Measurements from ENCODE around the gene ZBTB20. TPM values are rescaled to one million over a fixed set of nuclear protein-coding genes. Genes with fewer than 3 reads are reported as not detected.

The ZBTB20 gene
- polyA plus RNA-seq, 4 donors: 0.27 to 2.2 (median 1.3) TPM

- WGBS, 3 donors: 65 to 80% (median 66%) methylated on average over 2 of the region's 2 CpGs
- H3K4me1 ChIP-seq (ENCODE audit: control insufficient read depth in 3 of 3, insufficient read depth in 2 of 3, low read depth in 1 of 3, low read length in 2 of 3): peaks cover 0 to 8% (median 0%) of the 10 kb centered on the region in 3 donors
- no peak overlapping the region for H3K27ac ChIP-seq (ENCODE audit: low read depth in 1 of 3, low read length in 2 of 3)
- DNase-seq (no peak), FAIRE-seq (peak; percentile 36)
- no peak overlapping the region for H3K4me3 ChIP-seq (ENCODE audit: low read depth in 1 of 3, low read length in 3 of 3)
- peaks cover 0 to 2% (median 0%) of the 10 kb centered on the region in 3 donors for H3K36me3 ChIP-seq (ENCODE audit: control insufficient read depth in 3 of 3, insufficient read depth in 2 of 3, low read depth in 1 of 3, low read length in 3 of 3)
- H3K9me3 ChIP-seq (ENCODE audit: control insufficient read depth in 2 of 2, insufficient read depth in 1 of 2, low read depth in 1 of 2, low read length in 1 of 2): no peaks in the 10 kb centered on the region
- H3K27me3 ChIP-seq (ENCODE audit: control insufficient read depth in 3 of 3, insufficient read depth in 3 of 3, low read length in 3 of 3): no peaks in the 10 kb centered on the region
Observed at GRCh38 chr3:114794894-114795630, 352.0 kb downstream of the ZBTB20 start.

DNA sequence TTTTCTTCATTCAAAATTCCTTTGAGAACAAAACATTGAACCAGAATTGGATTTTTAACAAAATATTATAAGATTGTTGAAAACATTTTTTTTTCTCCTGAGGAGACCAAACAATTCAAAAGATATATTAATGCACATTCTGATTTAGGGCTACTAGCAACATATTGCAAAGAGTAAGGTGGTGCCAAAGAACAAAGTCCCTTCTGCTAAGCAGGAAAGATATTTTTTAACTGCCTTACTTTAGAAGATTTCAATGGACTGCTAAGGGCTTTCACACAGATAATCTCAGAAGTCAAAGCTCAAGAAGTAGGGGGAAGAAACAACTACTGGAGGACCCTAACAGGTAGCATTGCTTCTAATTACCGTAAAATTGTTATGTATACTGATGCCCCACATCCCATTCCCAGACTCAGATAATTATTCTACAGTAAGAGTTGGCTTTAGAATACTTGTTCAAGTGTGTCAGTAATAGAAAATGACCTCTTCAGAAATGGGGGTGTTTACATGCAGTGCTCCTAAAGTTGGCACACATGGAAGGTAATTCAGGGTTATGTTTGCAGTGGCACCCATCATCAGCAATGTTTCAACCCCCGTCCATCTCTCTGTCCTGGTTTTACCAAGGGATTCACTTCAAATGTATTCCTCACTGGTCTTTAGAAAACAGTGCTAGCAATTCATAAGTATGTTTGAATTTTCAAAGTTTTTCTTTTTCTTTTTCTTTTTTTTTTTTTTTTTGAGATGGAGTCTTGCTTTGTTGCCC, 354.7 kb downstream of the ZBTB20 start:
- H3K4me1 ChIP-seq (ENCODE audit: control insufficient read depth in 3 of 3, insufficient read depth in 2 of 3, low read depth in 1 of 3, low read length in 2 of 3): peaks cover 0 to 8% (median 0%) of the 10 kb centered on the region in 3 donors
- DNase-seq (peak; percentile 43 to 65), FAIRE-seq (no peak)
- H3K9me3 ChIP-seq (ENCODE audit: control insufficient read depth in 2 of 2, insufficient read depth in 1 of 2, low read depth in 1 of 2, low read length in 1 of 2): no peaks in the 10 kb centered on the region
- peak overlapping the region in 1 of 3 donors; percentile 37 for H3K27ac ChIP-seq (ENCODE audit: low read depth in 1 of 3, low read length in 2 of 3)
- WGBS, 3 donors: 27 to 75% (median 47%) methylated on average over 2 of the region's 2 CpGs
- H3K36me3 ChIP-seq (ENCODE audit: control insufficient read depth in 3 of 3, insufficient read depth in 2 of 3, low read depth in 1 of 3, low read length in 3 of 3): no peaks in the 10 kb centered on the region
- no peak overlapping the region for H3K4me3 ChIP-seq (ENCODE audit: low read depth in 1 of 3, low read length in 3 of 3)
- no peaks in the 10 kb centered on the region for H3K27me3 ChIP-seq (ENCODE audit: control insufficient read depth in 3 of 3, insufficient read depth in 3 of 3, low read length in 3 of 3)

GRCh38 chr3:114790752-114791151, 356.3 kb downstream of the ZBTB20 start:
- no peak for FAIRE-seq
- Histone ChIP-seq H3K27ac (ENCODE audit: low read depth in 1 of 3, low read length in 2 of 3) (no peak overlapping the region), H3K27me3 (ENCODE audit: control insufficient read depth in 3 of 3, insufficient read depth in 3 of 3, low read length in 3 of 3) (no peaks in the 10 kb centered on the region), H3K4me3 (ENCODE audit: low read depth in 1 of 3, low read length in 3 of 3) (no peak overlapping the region), H3K4me1 (ENCODE audit: control insufficient read depth in 3 of 3, insufficient read depth in 2 of 3, low read depth in 1 of 3, low read length in 2 of 3) (peaks cover 0 to 8% (median 0%) of the 10 kb centered on the region in 3 donors), H3K9me3 (ENCODE audit: control insufficient read depth in 2 of 2, insufficient read depth in 1 of 2, low read depth in 1 of 2, low read length in 1 of 2) (no peaks in the 10 kb centered on the region), H3K36me3 (ENCODE audit: control insufficient read depth in 3 of 3, insufficient read depth in 2 of 3, low read depth in 1 of 3, low read length in 3 of 3) (no peaks in the 10 kb centered on the region)
- DNase-seq: no peak

DNA sequence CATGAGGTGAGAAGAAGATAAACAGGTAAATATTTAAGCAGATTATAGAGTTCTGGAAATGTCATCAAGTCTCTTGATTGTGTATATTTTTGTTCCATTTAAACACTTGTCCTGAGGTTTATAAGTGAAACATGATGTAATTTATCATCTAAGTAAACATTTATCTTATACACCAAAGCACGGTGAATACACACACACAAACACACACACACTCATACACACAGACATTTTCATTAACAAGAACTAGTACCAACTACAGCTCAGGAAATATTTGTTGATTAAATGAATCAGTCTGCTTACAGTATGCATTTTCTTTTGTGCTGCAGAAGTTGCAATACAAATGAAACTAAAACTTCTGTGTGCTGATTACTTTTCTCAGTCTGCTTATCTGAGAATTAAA, 357.3 kb downstream of the ZBTB20 start:
- no peak overlapping the region for H3K4me3 ChIP-seq (ENCODE audit: low read depth in 1 of 3, low read length in 3 of 3)
- H3K27me3 ChIP-seq (ENCODE audit: control insufficient read depth in 3 of 3, insufficient read depth in 3 of 3, low read length in 3 of 3): no peaks in the 10 kb centered on the region
- DNase-seq: no peak
- peaks cover 0 to 8% (median 0%) of the 10 kb centered on the region in 3 donors for H3K4me1 ChIP-seq (ENCODE audit: control insufficient read depth in 3 of 3, insufficient read depth in 2 of 3, low read depth in 1 of 3, low read length in 2 of 3)
- H3K27ac ChIP-seq (ENCODE audit: low read depth in 1 of 3, low read length in 2 of 3): no peak overlapping the region
- 45 to 50% (median 48%) methylated on average over 1 of the region's 1 CpG for WGBS, 3 donors
- H3K36me3 ChIP-seq (ENCODE audit: control insufficient read depth in 3 of 3, insufficient read depth in 2 of 3, low read depth in 1 of 3, low read length in 3 of 3): no peaks in the 10 kb centered on the region
- FAIRE-seq: no peak
- no peaks in the 10 kb centered on the region for H3K9me3 ChIP-seq (ENCODE audit: control insufficient read depth in 2 of 2, insufficient read depth in 1 of 2, low read depth in 1 of 2, low read length in 1 of 2)

DNA sequence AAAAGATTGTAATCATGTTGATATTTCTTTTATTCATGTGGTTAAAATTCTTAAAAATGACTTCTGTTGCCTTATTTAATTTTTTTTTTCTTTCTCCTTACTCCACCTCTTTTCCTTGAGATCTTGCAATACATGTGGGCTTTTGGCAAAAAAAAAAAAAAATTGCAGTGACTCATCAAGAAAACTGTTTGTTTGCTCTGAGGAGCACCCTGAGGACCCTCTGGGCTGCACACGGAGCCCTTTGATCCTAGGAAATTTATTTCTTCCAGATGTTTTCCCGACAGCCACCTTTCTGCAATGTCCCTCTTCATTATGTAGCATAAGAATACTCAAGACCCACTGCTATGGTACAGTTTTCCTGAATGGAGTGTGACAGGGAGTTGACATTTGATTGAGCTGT, 371.7 kb downstream of the ZBTB20 start:
- DNase-seq (no peak), FAIRE-seq (no peak)
- H3K4me3 ChIP-seq (ENCODE audit: low read depth in 1 of 3, low read length in 3 of 3): no peak overlapping the region
- H3K4me1 ChIP-seq (ENCODE audit: control insufficient read depth in 3 of 3, insufficient read depth in 2 of 3, low read depth in 1 of 3, low read length in 2 of 3): no peaks in the 10 kb centered on the region
- no peaks in the 10 kb centered on the region for H3K27me3 ChIP-seq (ENCODE audit: control insufficient read depth in 3 of 3, insufficient read depth in 3 of 3, low read length in 3 of 3)
- no peak overlapping the region for H3K27ac ChIP-seq (ENCODE audit: low read depth in 1 of 3, low read length in 2 of 3)
- 76 to 83% (median 80%) methylated on average over 2 of the region's 2 CpGs for WGBS, 3 donors
- H3K9me3 ChIP-seq (ENCODE audit: control insufficient read depth in 2 of 2, insufficient read depth in 1 of 2, low read depth in 1 of 2, low read length in 1 of 2): peaks cover 0 to 10% of the 10 kb centered on the region in 2 donors
- peaks cover 0 to 1% (median 0%) of the 10 kb centered on the region in 3 donors for H3K36me3 ChIP-seq (ENCODE audit: control insufficient read depth in 3 of 3, insufficient read depth in 2 of 3, low read depth in 1 of 3, low read length in 3 of 3)

DNA sequence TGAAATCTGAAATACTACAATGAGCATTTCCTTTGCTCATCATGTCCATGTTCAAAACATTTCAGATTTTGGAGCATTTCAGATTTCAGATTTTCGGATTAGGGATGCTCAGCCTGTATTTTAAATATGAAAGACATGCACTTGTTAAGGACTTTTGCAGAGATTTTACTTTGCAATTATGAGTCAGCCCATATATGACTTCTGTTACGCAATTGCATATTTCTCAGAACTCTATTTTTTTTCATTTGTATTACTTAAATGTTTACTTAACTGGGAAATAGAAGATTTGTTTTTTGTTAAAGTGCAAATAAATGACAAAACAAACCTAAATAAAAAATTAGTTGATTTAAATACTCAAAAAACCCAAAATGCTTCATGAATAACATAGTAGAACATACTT, 376.2 kb downstream of the ZBTB20 start:
- 90 to 97% (median 96%) methylated on average over 2 of the region's 2 CpGs for WGBS, 3 donors
- peaks cover 0 to 10% of the 10 kb centered on the region in 2 donors for H3K9me3 ChIP-seq (ENCODE audit: control insufficient read depth in 2 of 2, insufficient read depth in 1 of 2, low read depth in 1 of 2, low read length in 1 of 2)
- H3K4me1 ChIP-seq (ENCODE audit: control insufficient read depth in 3 of 3, insufficient read depth in 2 of 3, low read depth in 1 of 3, low read length in 2 of 3): no peaks in the 10 kb centered on the region
- no peak overlapping the region for H3K27ac ChIP-seq (ENCODE audit: low read depth in 1 of 3, low read length in 2 of 3)
- no peaks in the 10 kb centered on the region for H3K36me3 ChIP-seq (ENCODE audit: control insufficient read depth in 3 of 3, insufficient read depth in 2 of 3, low read depth in 1 of 3, low read length in 3 of 3)
- DNase-seq: peak in 1 of 2 donors; percentile 18
- no peak overlapping the region for H3K4me3 ChIP-seq (ENCODE audit: low read depth in 1 of 3, low read length in 3 of 3)
- H3K27me3 ChIP-seq (ENCODE audit: control insufficient read depth in 3 of 3, insufficient read depth in 3 of 3, low read length in 3 of 3): no peaks in the 10 kb centered on the region
- no peak for FAIRE-seq

- no peaks in the 10 kb centered on the region for H3K27me3 ChIP-seq (ENCODE audit: control insufficient read depth in 3 of 3, insufficient read depth in 3 of 3, low read length in 3 of 3)
- no peak overlapping the region for H3K27ac ChIP-seq (ENCODE audit: low read depth in 1 of 3, low read length in 2 of 3)
- H3K4me1 ChIP-seq (ENCODE audit: control insufficient read depth in 3 of 3, insufficient read depth in 2 of 3, low read depth in 1 of 3, low read length in 2 of 3): peaks cover 0 to 6% (median 4%) of the 10 kb centered on the region in 3 donors
- FAIRE-seq: no peak
- H3K36me3 ChIP-seq (ENCODE audit: control insufficient read depth in 3 of 3, insufficient read depth in 2 of 3, low read depth in 1 of 3, low read length in 3 of 3): no peaks in the 10 kb centered on the region
- 12 to 45% (median 27%) methylated on average over 4 of the region's 4 CpGs for WGBS, 3 donors
- peak; percentile 39 to 79 for DNase-seq
- no peaks in the 10 kb centered on the region for H3K9me3 ChIP-seq (ENCODE audit: control insufficient read depth in 2 of 2, insufficient read depth in 1 of 2, low read depth in 1 of 2, low read length in 1 of 2)
- H3K4me3 ChIP-seq (ENCODE audit: low read depth in 1 of 3, low read length in 3 of 3): no peak overlapping the region
Observed at GRCh38 chr3:114764056-114764492, 383.0 kb downstream of the ZBTB20 start.

- Histone ChIP-seq H3K4me1 (ENCODE audit: control insufficient read depth in 3 of 3, insufficient read depth in 2 of 3, low read depth in 1 of 3, low read length in 2 of 3) (peaks cover 0 to 6% (median 4%) of the 10 kb centered on the region in 3 donors), H3K9me3 (ENCODE audit: control insufficient read depth in 2 of 2, insufficient read depth in 1 of 2, low read depth in 1 of 2, low read length in 1 of 2) (no peaks in the 10 kb centered on the region), H3K4me3 (ENCODE audit: low read depth in 1 of 3, low read length in 3 of 3) (no peak overlapping the region), H3K27ac (ENCODE audit: low read depth in 1 of 3, low read length in 2 of 3) (no peak overlapping the region), H3K27me3 (ENCODE audit: control insufficient read depth in 3 of 3, insufficient read depth in 3 of 3, low read length in 3 of 3) (no peaks in the 10 kb centered on the region), H3K36me3 (ENCODE audit: control insufficient read depth in 3 of 3, insufficient read depth in 2 of 3, low read depth in 1 of 3, low read length in 3 of 3) (no peaks in the 10 kb centered on the region)
- DNase-seq (no peak), FAIRE-seq (no peak)
- WGBS, 3 donors: 90 to 95% (median 93%) methylated on average over 1 of the region's 1 CpG
Observed at GRCh38 chr3:114762144-114762543, 384.9 kb downstream of the ZBTB20 start.
